Measurements from ENCODE around the gene CDKN2B-AS1. TPM values are rescaled to one million over a fixed set of nuclear protein-coding genes. Genes with fewer than 3 reads are reported as not detected.

Gene CDKN2B-AS1
- total RNA-seq, 1 donor from 2014 or later, result not detected

DNA sequence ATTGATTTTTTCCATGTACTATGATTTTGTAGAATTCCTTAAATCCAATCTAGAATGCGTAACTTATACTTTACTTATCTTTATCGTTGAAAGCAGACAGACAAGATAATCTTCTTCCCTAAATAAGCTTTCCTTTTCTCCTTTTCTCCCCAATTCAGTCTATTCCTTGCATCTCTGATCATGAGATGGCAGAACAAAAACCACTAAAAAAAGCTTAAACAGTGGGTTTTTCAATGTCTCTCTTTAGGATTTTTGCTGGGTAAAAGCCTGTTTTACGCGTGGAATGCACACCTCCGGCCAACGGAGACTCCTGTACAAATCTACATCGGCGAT lies 13.8 kb downstream of the CDKN2B-AS1 start:
- no peaks in the 10 kb centered on the region for H3K79me2 ChIP-seq (ENCODE audit: low read depth)
- no peak overlapping the region for H3K27ac ChIP-seq
- TF ChIP-seq EZH2phosphoT487 (IDR thresholded peaks at IDR 0.05) (no peak), EZH2 (IDR thresholded peaks at IDR 0.05) (no peak)
- TF ChIP-seq, protein P1, sequence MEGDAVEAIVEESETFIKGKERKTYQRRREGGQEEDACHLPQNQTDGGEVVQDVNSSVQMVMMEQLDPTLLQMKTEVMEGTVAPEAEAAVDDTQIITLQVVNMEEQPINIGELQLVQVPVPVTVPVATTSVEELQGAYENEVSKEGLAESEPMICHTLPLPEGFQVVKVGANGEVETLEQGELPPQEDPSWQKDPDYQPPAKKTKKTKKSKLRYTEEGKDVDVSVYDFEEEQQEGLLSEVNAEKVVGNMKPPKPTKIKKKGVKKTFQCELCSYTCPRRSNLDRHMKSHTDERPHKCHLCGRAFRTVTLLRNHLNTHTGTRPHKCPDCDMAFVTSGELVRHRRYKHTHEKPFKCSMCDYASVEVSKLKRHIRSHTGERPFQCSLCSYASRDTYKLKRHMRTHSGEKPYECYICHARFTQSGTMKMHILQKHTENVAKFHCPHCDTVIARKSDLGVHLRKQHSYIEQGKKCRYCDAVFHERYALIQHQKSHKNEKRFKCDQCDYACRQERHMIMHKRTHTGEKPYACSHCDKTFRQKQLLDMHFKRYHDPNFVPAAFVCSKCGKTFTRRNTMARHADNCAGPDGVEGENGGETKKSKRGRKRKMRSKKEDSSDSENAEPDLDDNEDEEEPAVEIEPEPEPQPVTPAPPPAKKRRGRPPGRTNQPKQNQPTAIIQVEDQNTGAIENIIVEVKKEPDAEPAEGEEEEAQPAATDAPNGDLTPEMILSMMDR (IDR thresholded peaks at IDR 0.05), result no peak
- peak overlapping the region; percentile 61 for H3K4me3 ChIP-seq
- no peak overlapping the region for H3K9ac ChIP-seq
- Mint-ChIP-seq H3K36me3 (no peaks in the 10 kb centered on the region), H3K27me3 (ENCODE audit: insufficient read depth, low read depth) (peaks cover 32% of the 10 kb centered on the region), H3K27ac (no peak overlapping the region), H3K9me3 (no peaks in the 10 kb centered on the region), H3K4me3 (peak overlapping the region; percentile 90), H3K4me1 (peaks cover 15% of the 10 kb centered on the region)
- H3K4me2 ChIP-seq, result peak overlapping the region; percentile 94
- no peaks in the 10 kb centered on the region for H3K36me3 ChIP-seq
- H2AFZ ChIP-seq (replicated peaks), result peak overlapping the region; percentile 93
- H3K9me3 ChIP-seq (ENCODE audit: low read depth), result no peaks in the 10 kb centered on the region
- DNase-seq (ENCODE audit: low spot score), result no peak
- H3K4me1 ChIP-seq, result no peaks in the 10 kb centered on the region
- peaks cover 23% of the 10 kb centered on the region for H3F3A ChIP-seq (ENCODE audit: low read depth)
- peaks cover 50% of the 10 kb centered on the region for H4K20me1 ChIP-seq (ENCODE audit: low read depth)
- peaks cover 90% of the 10 kb centered on the region for H3K27me3 ChIP-seq

DNA sequence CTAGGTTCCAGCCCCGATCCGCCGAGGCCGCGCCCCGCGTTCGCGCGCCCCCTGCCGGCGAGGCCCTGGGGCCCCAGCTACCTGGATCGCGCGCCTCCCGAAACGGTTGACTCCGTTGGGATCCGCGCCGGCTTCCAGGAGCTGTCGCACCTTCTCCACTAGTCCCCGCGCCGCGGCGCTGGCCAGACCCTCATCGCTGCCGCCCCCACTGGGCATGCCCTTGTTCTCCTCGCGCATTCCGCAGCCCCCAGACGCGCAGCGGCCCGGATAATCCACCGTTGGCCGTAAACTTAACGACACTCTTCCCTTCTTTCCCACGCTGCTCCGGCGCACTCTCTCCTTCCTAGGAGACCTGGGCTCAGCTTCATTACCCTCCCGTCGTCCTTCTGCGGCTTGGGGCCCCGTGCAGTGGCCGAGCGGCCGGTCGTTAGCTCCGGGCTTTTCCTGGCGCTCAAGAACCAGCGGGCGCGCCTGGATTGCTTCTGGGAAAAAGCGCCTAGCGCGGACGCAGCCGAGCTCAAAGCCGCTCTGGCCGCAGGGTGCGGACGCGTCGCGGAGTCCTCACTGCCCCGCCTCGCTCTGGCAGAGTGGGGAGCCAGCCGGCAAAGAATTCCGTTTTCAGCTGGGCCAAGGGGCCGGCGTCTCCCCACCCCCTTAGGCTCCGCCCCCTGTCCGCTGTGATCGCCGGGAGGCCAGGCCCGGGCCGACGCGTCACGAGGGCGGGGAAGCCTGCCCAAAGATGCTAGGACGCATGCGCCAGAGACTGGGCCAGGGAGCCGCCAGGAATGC lies 14.3 kb downstream of the CDKN2B-AS1 start, which contains the start of gene CDKN2B:
Gene CDKN2B, minus strand, starts transcription at position 589 of the 789 bp plus-strand sequence. Its CDS starts 352 bp downstream, at position 237.
- Histone ChIP-seq H3K4me2 (peak within 1 kb of the TSS; percentile 94), H2AFZ (replicated peaks) (peak within 1 kb of the TSS; percentile 93), H3K36me3 (no peaks in the 10 kb centered on the region), H3K4me1 (no peaks in the 10 kb centered on the region), H3K27ac (no peak within 1 kb of the TSS), H4K20me1 (ENCODE audit: low read depth) (peaks cover 50% of the 10 kb centered on the region), H3F3A (ENCODE audit: low read depth) (peaks cover 23% of the 10 kb centered on the region), H3K79me2 (ENCODE audit: low read depth) (no peaks in the 10 kb centered on the region), H3K27me3 (peaks cover 84% of the 10 kb centered on the region), H3K4me3 (peak within 1 kb of the TSS; percentile 61), H3K9ac (no peak within 1 kb of the TSS), H3K9me3 (ENCODE audit: low read depth) (no peaks in the 10 kb centered on the region)
- Mint-ChIP-seq H3K4me1 (peaks cover 15% of the 10 kb centered on the region), H3K27me3 (ENCODE audit: insufficient read depth, low read depth) (peaks cover 32% of the 10 kb centered on the region), H3K9me3 (peaks cover 3% of the 10 kb centered on the region), H3K36me3 (no peaks in the 10 kb centered on the region), H3K4me3 (peak within 1 kb of the TSS; percentile 90), H3K27ac (no peak within 1 kb of the TSS)
- peak; percentile 98 for DNase-seq (ENCODE audit: low spot score)
- TF ChIP-seq EZH2 (IDR thresholded peaks at IDR 0.05) (peak; percentile 88), EZH2phosphoT487 (IDR thresholded peaks at IDR 0.05) (peak; percentile 70)
- TF ChIP-seq, protein P1 (IDR thresholded peaks at IDR 0.05), result peak; percentile 91

DNA sequence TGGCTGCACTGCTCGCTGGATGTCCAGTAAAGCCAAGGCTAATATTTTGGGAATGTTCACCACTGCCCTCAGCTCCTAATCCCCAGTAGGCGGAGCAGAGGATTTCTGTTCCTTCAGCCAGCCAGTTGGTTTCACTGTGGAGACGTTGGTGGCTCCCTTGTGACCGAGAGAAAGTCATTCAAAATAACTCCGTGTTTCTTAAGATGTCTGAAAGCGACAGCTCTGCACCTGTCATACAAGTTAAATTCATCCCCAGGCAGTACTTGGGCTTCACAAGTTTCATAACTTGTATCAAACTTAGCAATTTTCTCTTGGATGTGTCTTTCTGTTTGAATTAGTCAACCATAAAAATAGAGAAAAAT lies 14.9 kb downstream of the CDKN2B-AS1 start:
- Histone ChIP-seq H4K20me1 (ENCODE audit: low read depth) (peaks cover 50% of the 10 kb centered on the region), H2AFZ (replicated peaks) (no peak overlapping the region), H3K9me3 (ENCODE audit: low read depth) (no peaks in the 10 kb centered on the region), H3F3A (ENCODE audit: low read depth) (peaks cover 23% of the 10 kb centered on the region), H3K79me2 (ENCODE audit: low read depth) (no peaks in the 10 kb centered on the region), H3K4me2 (peak overlapping the region; percentile 94), H3K27ac (no peak overlapping the region), H3K4me1 (no peaks in the 10 kb centered on the region), H3K9ac (no peak overlapping the region), H3K36me3 (no peaks in the 10 kb centered on the region), H3K4me3 (peak overlapping the region; percentile 61), H3K27me3 (peaks cover 78% of the 10 kb centered on the region)
- peak overlapping the region; percentile 90 for H3K4me3 Mint-ChIP-seq
- TF ChIP-seq EZH2 (IDR thresholded peaks at IDR 0.05) (no peak), EZH2phosphoT487 (IDR thresholded peaks at IDR 0.05) (no peak)
- TF ChIP-seq, protein P1 (IDR thresholded peaks at IDR 0.05), result no peak
- H3K9me3 Mint-ChIP-seq, result peaks cover 3% of the 10 kb centered on the region
- no peak overlapping the region for H3K27ac Mint-ChIP-seq
- peaks cover 15% of the 10 kb centered on the region for H3K4me1 Mint-ChIP-seq
- no peaks in the 10 kb centered on the region for H3K36me3 Mint-ChIP-seq
- DNase-seq (ENCODE audit: low spot score), result no peak
- peaks cover 27% of the 10 kb centered on the region for H3K27me3 Mint-ChIP-seq (ENCODE audit: insufficient read depth, low read depth)

Data from neural progenitor cell (in vitro differentiated cells).